NCI-H345 (cell line): ENCODE data around the gene CLDN24.
"Not testable (repeated sequence)": the region's sequence is repeated elsewhere in the genome, so short reads cannot be mapped to it uniquely, and the experiment has no call there.

ENCODE experiments used
- DNase-seq: peaks from one replicate; lab custom pipeline; 2025; lab: John Stamatoyannopoulos, UW

The CLDN24 gene

GRCh38 chr4:183347146-183347545, 24.9 kb upstream of the CLDN24 start:
- DNase-seq = no peak

- DNase-seq = no peak
Measured at GRCh38 chr4:183345261-183345660, 23.0 kb upstream of the CLDN24 start.

GRCh38 chr4:183344523-183345255, 22.5 kb upstream of the CLDN24 start:
- no peak for DNase-seq

GRCh38 chr4:183343730-183344129, 21.5 kb upstream of the CLDN24 start:
- no peak for DNase-seq

GRCh38 chr4:183342541-183343533, 20.6 kb upstream of the CLDN24 start:
- DNase-seq = peak; percentile 50

- no peak for DNase-seq
Measured at GRCh38 chr4:183337833-183338232, 15.6 kb upstream of the CLDN24 start.

GRCh38 chr4:183337349-183337748, 15.1 kb upstream of the CLDN24 start:
- no peak for DNase-seq

GRCh38 chr4:183335369-183335940, 13.2 kb upstream of the CLDN24 start:
- DNase-seq = no peak

- peak; percentile 10 for DNase-seq
Measured at GRCh38 chr4:183333983-183334382, 11.8 kb upstream of the CLDN24 start.

GRCh38 chr4:183333202-183333601, 11.0 kb upstream of the CLDN24 start:
- DNase-seq = no peak

GRCh38 chr4:183332447-183332846, 10.2 kb upstream of the CLDN24 start:
- DNase-seq = no peak

GRCh38 chr4:183330841-183331240, 8.6 kb upstream of the CLDN24 start:
- no peak for DNase-seq

- no peak for DNase-seq
Measured at GRCh38 chr4:183329954-183330742, 7.9 kb upstream of the CLDN24 start.

GRCh38 chr4:183329244-183329643, 7.0 kb upstream of the CLDN24 start:
- DNase-seq = no peak

- DNase-seq = no peak
Measured at GRCh38 chr4:183328832-183329231, 6.6 kb upstream of the CLDN24 start.

- no peak for DNase-seq
Measured at GRCh38 chr4:183327827-183328226, 5.6 kb upstream of the CLDN24 start.

GRCh38 chr4:183326853-183327252, 4.6 kb upstream of the CLDN24 start:
- no peak for DNase-seq

GRCh38 chr4:183326387-183326786, 4.2 kb upstream of the CLDN24 start:
- not testable (repeated sequence) for DNase-seq

GRCh38 chr4:183324619-183325018, 2.4 kb upstream of the CLDN24 start:
- no peak for DNase-seq

- DNase-seq = not testable (repeated sequence)
Measured at GRCh38 chr4:183324056-183324455, 1.8 kb upstream of the CLDN24 start.

- DNase-seq = no peak
Measured at GRCh38 chr4:183323295-183323694, 1.1 kb upstream of the CLDN24 start.

GRCh38 chr4:183321516-183321915, 710 bp downstream of the CLDN24 start:
- DNase-seq = no peak
